HG02852 (cell line): ENCODE results near the gene CISH.

Experiments used
- ATAC-seq: cut with Tn5 transposase; IDR thresholded peaks from one replicate; pipeline ENCODE4 v1.9.1; 2021; ENCODE audit warnings: mild to moderate bottlenecking, moderate library complexity; ENCODE audit not compliant: unreplicated experiment

CISH gene

GRCh38 chr3:50615190-50615589, 3.6 kb upstream of the CISH start:
- ATAC-seq, result no peak

GRCh38 chr3:50612970-50613846, 1.6 kb upstream of the CISH start:
- ATAC-seq, result no peak

- ATAC-seq, result no peak
Observed at GRCh38 chr3:50612234-50612882, 784 bp upstream of the CISH start.

GRCh38 chr3:50610992-50611463, 546 bp downstream of the CISH start:
- ATAC-seq, result no peak

DNA sequence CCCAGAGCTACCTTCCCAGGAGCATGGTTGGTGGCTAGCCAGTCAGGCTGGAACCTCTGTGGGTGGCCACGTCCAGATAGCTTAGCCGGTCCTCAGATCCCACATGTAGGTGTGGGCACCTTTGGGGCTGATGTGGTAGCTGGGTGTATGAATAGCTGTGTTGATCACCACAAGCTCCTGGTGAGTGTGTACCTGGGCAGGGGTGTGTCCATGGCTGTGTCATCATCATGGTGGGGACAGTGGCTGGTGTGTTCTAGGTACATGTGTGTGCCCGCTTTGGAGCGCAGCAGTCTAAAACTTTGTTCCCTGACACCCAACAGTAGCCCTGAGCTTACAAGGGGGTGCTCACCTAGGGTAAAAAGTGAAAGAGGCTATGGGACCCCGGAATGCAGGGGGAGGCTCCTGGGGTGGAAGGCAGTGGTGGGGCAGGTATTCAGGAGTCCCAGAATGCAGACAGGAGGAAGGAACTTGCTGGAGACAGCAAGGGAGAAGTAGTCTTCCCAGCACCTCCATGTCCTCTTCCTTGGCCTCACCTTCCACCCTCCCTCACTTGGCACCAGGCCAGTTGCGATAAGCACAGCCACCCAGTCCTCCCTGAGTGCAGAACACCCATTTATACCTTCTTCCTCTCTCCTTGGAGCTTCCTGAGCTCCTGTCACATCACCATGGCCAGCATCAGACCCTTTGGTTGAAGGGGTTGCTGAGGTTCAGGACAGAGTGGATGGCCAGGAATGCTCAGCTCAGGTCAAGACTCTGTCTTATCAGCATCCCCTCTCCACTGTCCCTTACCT, 1.2 kb downstream of the CISH start:
- no peak for ATAC-seq

- ATAC-seq, result no peak
Observed at GRCh38 chr3:50609763-50610085, 1.9 kb downstream of the CISH start.

- ATAC-seq, result no peak
Observed at GRCh38 chr3:50609071-50609762, 2.4 kb downstream of the CISH start.

- no peak for ATAC-seq
Observed at GRCh38 chr3:50608278-50608677, 3.3 kb downstream of the CISH start.

DNA sequence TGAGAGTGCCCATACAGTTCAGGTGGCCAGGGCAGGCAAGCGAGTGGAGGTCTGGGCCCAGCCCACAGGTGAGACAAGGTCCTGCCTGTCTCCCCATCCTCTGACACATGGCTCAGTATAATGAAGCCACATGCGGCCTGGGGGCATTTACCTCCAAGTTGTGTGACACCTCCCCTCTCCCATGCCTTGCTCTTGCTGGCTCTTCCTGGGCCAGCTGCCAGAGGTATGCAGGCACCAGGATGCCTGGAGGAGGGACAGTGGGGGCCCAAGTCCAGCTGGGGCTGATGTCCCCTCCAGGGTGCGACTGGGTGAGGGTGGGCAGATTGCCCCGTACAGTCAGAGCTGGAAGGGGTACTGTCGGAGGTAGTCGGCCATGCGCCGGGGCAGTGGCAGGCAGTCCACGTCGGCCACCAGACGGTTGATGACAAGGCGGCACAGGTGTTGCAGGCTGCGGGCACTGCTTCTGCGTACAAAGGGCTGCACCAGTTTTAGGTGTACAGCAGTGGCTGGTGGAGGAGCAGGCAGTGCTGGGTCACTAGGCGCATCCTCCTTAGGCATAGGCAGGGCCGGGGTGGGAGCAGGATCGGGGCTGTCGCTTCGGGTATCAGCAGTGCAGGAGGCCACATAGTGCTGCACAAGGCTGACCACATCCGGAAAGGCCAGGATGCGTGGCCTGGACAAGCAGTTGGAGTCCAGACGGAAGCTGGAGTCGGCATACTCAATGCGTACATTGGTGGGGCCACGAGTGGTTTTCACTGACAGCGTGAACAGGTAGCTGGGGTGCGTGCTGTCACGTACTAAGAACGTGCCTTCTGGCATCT, 4.1 kb downstream of the CISH start:
- no peak for ATAC-seq

DNA sequence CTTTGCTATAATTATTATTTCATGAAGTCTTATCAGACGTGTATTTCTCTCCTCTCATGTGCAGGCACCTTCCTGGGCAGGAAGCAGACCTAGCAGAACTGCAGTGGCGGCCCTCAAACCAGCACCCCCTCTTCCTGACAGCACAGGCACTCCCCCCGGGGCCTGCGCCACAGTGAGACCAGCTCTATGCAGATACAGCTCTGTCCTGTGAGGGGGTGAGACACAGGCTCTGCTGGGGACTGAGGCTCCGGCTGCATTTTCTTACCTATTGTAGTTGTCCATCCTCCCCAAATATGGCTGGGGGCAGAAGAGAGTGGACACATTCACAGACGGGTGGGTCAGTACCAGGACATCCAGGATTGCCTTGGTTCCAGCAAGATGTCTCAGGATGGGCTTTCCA, 5.0 kb downstream of the CISH start:
- no peak for ATAC-seq

- ATAC-seq, result no peak
Observed at GRCh38 chr3:50605901-50606326, 5.7 kb downstream of the CISH start.

DNA sequence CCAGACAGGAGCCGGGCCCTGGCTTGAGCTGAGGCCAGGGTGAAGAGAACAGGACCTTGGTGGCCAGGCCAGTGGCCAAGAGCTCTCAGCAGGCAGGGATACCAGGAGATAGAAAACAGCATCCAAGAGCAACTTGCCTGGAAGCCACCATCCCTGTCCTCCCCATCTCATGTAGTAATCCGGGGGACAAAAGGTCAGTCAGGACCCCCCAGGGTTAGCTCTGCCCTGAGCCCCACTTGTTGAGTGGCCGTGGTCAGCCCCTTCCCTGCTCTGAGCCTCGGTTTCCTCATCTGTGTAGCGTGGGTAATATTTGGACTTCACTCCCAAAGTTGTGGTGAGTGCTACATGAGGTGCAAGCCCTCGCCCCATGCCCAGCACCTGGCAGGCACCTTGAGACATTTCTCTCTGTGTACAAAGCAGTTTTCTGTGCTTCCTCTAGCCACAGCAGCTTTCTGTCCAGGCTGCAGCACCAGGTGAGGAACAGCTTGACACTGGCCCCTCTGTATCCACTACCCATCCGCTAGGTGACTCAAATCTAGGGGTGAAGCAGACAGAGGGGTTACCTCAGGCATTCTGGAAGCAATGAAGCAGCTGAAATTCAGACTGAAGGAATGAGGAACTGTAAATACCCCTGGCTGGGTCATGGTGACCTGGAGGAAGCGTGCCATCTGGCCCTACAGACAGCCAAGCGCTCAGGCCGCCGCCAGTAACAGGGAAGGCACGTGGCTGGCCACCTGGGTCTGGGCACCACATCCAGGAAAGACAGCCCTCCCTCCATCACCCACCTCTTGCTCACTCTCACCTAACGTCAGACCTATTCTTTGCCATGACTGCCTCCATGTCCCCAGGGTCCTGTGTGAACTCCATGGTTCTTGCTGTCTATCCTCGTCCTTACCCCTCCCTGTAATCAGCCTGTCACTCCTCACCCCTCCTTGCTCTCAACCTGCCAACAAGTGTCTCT, 6.7 kb downstream of the CISH start:
- no peak for ATAC-seq

DNA sequence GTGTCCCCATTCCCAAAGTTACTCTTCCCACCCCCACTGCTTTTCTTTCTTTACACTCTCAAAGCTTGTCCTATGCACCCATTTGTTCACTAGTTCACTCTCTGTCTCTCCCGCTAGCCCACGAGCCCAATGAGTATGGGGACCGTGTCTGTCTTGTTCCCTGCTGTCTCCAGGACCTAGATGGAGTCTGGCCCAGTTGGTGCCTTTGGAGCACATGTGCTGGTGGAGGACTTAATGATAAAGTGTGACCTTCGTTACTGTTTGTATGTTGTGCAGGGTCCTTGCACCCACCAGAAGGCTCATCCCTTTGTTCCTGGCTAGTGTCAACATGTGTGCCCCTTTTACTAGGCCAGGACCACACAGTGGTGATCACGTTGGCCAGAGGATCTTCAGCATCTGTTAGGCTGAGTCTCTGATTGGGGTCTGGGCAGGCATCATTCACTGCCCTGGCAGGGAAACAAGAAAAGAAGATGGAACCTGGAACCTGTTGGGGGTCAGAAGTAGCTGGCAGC, 7.4 kb downstream of the CISH start:
- ATAC-seq, result no peak

- no peak for ATAC-seq
Observed at GRCh38 chr3:50603261-50604109, 8.1 kb downstream of the CISH start.

DNA sequence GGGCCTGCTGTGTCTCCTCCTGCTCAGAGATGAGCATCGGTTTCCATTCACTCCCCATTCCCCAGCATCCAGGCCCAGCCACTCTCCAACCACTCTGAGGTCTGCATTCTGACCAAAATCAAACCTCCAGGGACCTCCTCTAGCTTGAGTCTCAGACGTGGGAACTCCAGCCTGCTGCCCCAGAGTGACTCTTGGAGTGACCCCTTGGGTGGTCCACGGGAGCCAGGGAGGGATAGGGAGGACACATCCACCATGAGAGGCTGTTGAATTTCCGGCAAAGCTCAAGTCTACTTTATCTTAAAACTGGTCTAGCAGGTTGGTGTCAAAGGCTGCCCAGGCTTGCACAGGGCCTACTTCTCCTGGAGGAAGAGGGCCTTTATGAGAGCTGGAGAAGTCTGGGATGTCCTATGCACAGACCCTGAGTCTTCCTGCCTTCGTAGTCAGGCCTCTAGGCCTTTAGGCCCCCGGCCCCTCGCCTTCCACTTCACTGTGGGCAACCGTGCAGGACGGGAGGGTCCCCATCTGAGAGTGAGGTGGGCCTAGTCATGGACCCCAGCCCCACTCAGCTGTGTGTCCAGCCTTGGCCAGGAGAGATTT, 8.9 kb downstream of the CISH start:
- ATAC-seq, result no peak

DNA sequence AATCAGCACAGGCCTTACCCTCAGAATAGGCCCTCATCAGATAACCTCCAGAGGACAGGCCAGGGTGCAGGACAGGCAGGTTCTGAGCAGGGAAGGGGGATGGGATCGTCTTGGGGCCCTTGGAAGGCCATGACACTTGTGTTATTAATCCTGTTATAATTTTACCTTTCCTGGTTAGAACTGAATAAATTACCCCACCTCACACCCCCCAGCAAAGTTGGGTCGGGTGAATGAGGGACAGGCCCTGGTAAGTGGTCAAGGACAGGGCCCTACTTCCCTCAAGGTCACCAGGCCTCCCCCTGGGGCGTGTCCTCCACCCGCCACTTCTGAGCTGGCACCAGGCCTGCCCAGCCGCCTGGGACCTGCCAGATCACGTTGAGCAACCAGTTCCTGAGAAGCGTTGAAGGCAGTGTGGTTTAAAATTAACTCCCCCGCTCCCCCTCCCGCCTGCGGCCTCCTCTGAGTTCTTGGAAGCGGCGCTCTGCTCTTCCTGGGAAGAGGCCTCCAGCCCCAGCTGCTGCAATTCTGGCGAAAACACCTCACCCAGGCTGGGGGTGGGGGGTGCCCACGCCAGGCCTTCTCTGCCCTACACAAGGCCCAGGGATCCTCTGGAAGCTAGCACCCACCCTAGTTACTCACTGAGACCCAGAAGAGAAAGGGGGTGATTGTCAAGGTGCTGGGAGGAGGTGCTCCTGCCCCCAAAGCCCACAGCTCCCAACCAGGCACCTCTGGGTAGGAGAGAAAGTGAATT, 10.6 kb downstream of the CISH start:
- ATAC-seq, result no peak
